Mesenchymal stem cell (in vitro differentiated cells and primary cell): ENCODE results near the gene ADAMTS17.
A peak's percentile ranks its signal among the peaks of the same experiment; 100 is the strongest.

Experiments used
- DNase-seq: peaks from one replicate; pipeline ENCODE4 v3.0.0-alpha.2; 2013
- H2AFZ ChIP-seq: one replicate; pipeline ENCODE4 v1.6.1; 2013; ENCODE audit warnings: low read depth, mild to moderate bottlenecking, control low read depth, inconsistent platforms, low read length, moderate library complexity
- H2AK5ac ChIP-seq: 2 replicates; pipeline ENCODE4 v1.6.1; 2013; ENCODE audit warnings: low read length, moderate library complexity, mild to moderate bottlenecking, inconsistent platforms; ENCODE audit not compliant: severe bottlenecking
- H2BK120ac ChIP-seq: one replicate; pipeline ENCODE4 v1.6.1; 2013; ENCODE audit warnings: low read depth, mild to moderate bottlenecking, inconsistent platforms, low read length, moderate library complexity
- H2BK12ac ChIP-seq, 2 experiments: one replicate each; pipeline ENCODE4 v1.6.1; 2013; ENCODE audit warnings: inconsistent platforms in 2 of 2, low read length in 2 of 2, mild to moderate bottlenecking in 2 of 2, moderate library complexity in 2 of 2, control low read depth in 1 of 2
- H2BK15ac ChIP-seq: one replicate; pipeline ENCODE4 v1.6.1; 2013; ENCODE audit warnings: mild to moderate bottlenecking, low read depth, inconsistent platforms; ENCODE audit not compliant: poor library complexity, severe bottlenecking
- H2BK5ac ChIP-seq: 2 replicates; pipeline ENCODE4 v1.6.1; 2013; ENCODE audit warnings: low read depth, mild to moderate bottlenecking, low read length, control low read depth, inconsistent platforms; ENCODE audit not compliant: poor library complexity, severe bottlenecking
- H3K14ac ChIP-seq, 2 experiments: one replicate each; pipeline ENCODE4 v1.6.1; 2013; ENCODE audit warnings: inconsistent platforms in 2 of 2, low read length in 2 of 2, control low read depth in 1 of 2, mild to moderate bottlenecking in 1 of 2, moderate library complexity in 1 of 2
- H3K18ac ChIP-seq, 2 experiments: one replicate each; pipeline ENCODE4 v1.6.1; 2013; ENCODE audit warnings: inconsistent platforms in 2 of 2, low read length in 2 of 2, control low read depth in 1 of 2, low read depth in 1 of 2, mild to moderate bottlenecking in 1 of 2
- H3K23ac ChIP-seq, 2 experiments: one replicate each; pipeline ENCODE4 v1.6.1; 2013; ENCODE audit warnings: inconsistent platforms in 2 of 2, low read length in 2 of 2, mild to moderate bottlenecking in 2 of 2, moderate library complexity in 2 of 2, control low read depth in 1 of 2
- H3K27ac ChIP-seq: 2 replicates; pipeline ENCODE4 v1.5.1; 2013; ENCODE audit warnings: mild to moderate bottlenecking, moderate library complexity, low read length, control low read depth, inconsistent platforms; ENCODE audit not compliant: poor library complexity, severe bottlenecking
- H3K27me3 ChIP-seq, 2 experiments: 2 replicates each; pipeline versions ENCODE4 v1.6.1 to v1.7.0; 2013; ENCODE audit warnings: low read length in 2 of 2, mild to moderate bottlenecking in 2 of 2, moderate library complexity in 2 of 2, control low read depth in 1 of 2, inconsistent platforms in 1 of 2; ENCODE audit not compliant: control insufficient read depth in 1 of 2, insufficient read depth in 1 of 2
- H3K36me3 ChIP-seq, 2 experiments: 2 replicates each; pipeline versions ENCODE4 v1.6.1 to v1.7.0; 2013; ENCODE audit warnings: low read length in 2 of 2, control low read depth in 1 of 2, inconsistent platforms in 1 of 2, low read depth in 1 of 2, mild to moderate bottlenecking in 1 of 2; ENCODE audit not compliant: insufficient read depth in 2 of 2, control insufficient read depth in 1 of 2
- H3K4ac ChIP-seq, 2 experiments: one replicate each; pipeline ENCODE4 v1.6.1; 2013; ENCODE audit warnings: inconsistent platforms in 2 of 2, low read length in 2 of 2, mild to moderate bottlenecking in 2 of 2, moderate library complexity in 2 of 2, control low read depth in 1 of 2, low read depth in 1 of 2
- H3K4me1 ChIP-seq: 2 replicates; pipeline ENCODE4 v1.6.1; 2013; ENCODE audit warnings: low read depth, low read length, control low read depth; ENCODE audit not compliant: control insufficient read depth, insufficient read depth
- H3K4me2 ChIP-seq: 2 replicates; pipeline ENCODE4 v1.6.1; 2013; ENCODE audit warnings: low read length, mild to moderate bottlenecking, inconsistent platforms; ENCODE audit not compliant: poor library complexity, severe bottlenecking
- H3K4me3 ChIP-seq, 2 experiments: 2 replicates each; pipeline versions ENCODE4 v1.5.1 to v1.7.0; 2013; ENCODE audit warnings: low read length in 2 of 2, mild to moderate bottlenecking in 2 of 2, control low read depth in 1 of 2, low read depth in 1 of 2; ENCODE audit not compliant: insufficient read depth in 1 of 2
- H3K79me1 ChIP-seq: replicated peaks from 2 replicates; pipeline ENCODE4 v1.6.1; 2013; ENCODE audit warnings: mild to moderate bottlenecking, control low read depth, low read length, inconsistent platforms; ENCODE audit not compliant: poor library complexity, severe bottlenecking
- H3K9ac ChIP-seq: 2 replicates; pipeline ENCODE4 v1.7.0; 2013; ENCODE audit warnings: mild to moderate bottlenecking, low read length, moderate library complexity
- H3K9me3 ChIP-seq: 2 replicates; pipeline ENCODE4 v1.7.0; 2013; ENCODE audit warnings: mild to moderate bottlenecking, low read length; ENCODE audit not compliant: control insufficient read depth
- H4K8ac ChIP-seq: one replicate; pipeline ENCODE4 v1.6.1; 2013; ENCODE audit warnings: inconsistent platforms, mild to moderate bottlenecking, low read length, moderate library complexity
- H4K91ac ChIP-seq: one replicate; pipeline ENCODE4 v1.6.1; 2013; ENCODE audit warnings: mild to moderate bottlenecking, low read length, inconsistent platforms
- WGBS: methylation state at CpG from one replicate; pipeline ENCODE4 v1.1.7; 2013; ENCODE audit warnings: mixed read lengths; 5-methylcytosine and 5-hydroxymethylcytosine counted together

ADAMTS17 gene

GRCh38 chr15:100049483-100049882 lies 292.3 kb downstream of the ADAMTS17 start:
- no peaks in the 10 kb centered on the region for H3K9me3 ChIP-seq
- no peak overlapping the region for H2BK5ac ChIP-seq
- no peak overlapping the region for H4K8ac ChIP-seq
- H3K18ac ChIP-seq = no peak overlapping the region
- H2AFZ ChIP-seq = no peak overlapping the region
- H3K4me2 ChIP-seq = no peak overlapping the region
- no peaks in the 10 kb centered on the region for H3K79me1 ChIP-seq
- no peak overlapping the region for H3K4me3 ChIP-seq
- H2BK15ac ChIP-seq = no peak overlapping the region
- no peak overlapping the region for H3K23ac ChIP-seq
- peaks cover 13 to 18% of the 10 kb centered on the region in 2 experiments for H3K27me3 ChIP-seq
- H3K14ac ChIP-seq = no peak overlapping the region
- no peak overlapping the region for H2BK12ac ChIP-seq
- no peak overlapping the region for H3K9ac ChIP-seq
- no peak overlapping the region for H2BK120ac ChIP-seq
- no peaks in the 10 kb centered on the region for H3K4me1 ChIP-seq
- H3K27ac ChIP-seq = no peak overlapping the region
- H3K36me3 ChIP-seq = no peaks in the 10 kb centered on the region
- no peak overlapping the region for H2AK5ac ChIP-seq
- 86% methylated on average over 2 of the region's 2 CpGs for WGBS
- H3K4ac ChIP-seq = no peak overlapping the region
- no peak for DNase-seq
- H4K91ac ChIP-seq = no peak overlapping the region

GRCh38 chr15:100048736-100049135 lies 293.0 kb downstream of the ADAMTS17 start:
- no peak overlapping the region for H2BK12ac ChIP-seq
- no peak for DNase-seq
- no peak overlapping the region for H3K9ac ChIP-seq
- H3K4ac ChIP-seq = no peak overlapping the region
- WGBS = 90% methylated on average over 11 of the region's 11 CpGs
- H4K91ac ChIP-seq = no peak overlapping the region
- H3K18ac ChIP-seq = no peak overlapping the region
- no peaks in the 10 kb centered on the region for H3K36me3 ChIP-seq
- H3K14ac ChIP-seq = no peak overlapping the region
- no peaks in the 10 kb centered on the region for H3K79me1 ChIP-seq
- no peak overlapping the region for H3K27ac ChIP-seq
- no peak overlapping the region for H2BK15ac ChIP-seq
- no peak overlapping the region for H3K4me3 ChIP-seq
- no peak overlapping the region for H2BK120ac ChIP-seq
- no peak overlapping the region for H2AFZ ChIP-seq
- no peak overlapping the region for H2AK5ac ChIP-seq
- H3K27me3 ChIP-seq = peaks cover 5 to 10% of the 10 kb centered on the region in 2 experiments
- H4K8ac ChIP-seq = no peak overlapping the region
- H3K9me3 ChIP-seq = no peaks in the 10 kb centered on the region
- no peak overlapping the region for H3K4me2 ChIP-seq
- no peak overlapping the region for H3K23ac ChIP-seq
- H2BK5ac ChIP-seq = no peak overlapping the region
- peaks cover under 1% of the 10 kb centered on the region for H3K4me1 ChIP-seq

GRCh38 chr15:100043692-100044091 lies 298.1 kb downstream of the ADAMTS17 start:
- peak overlapping the region; percentile 57 for H3K4me2 ChIP-seq
- H3K23ac ChIP-seq = no peak overlapping the region
- H3K79me1 ChIP-seq = no peaks in the 10 kb centered on the region
- H2BK12ac ChIP-seq = no peak overlapping the region
- no peaks in the 10 kb centered on the region for H3K9me3 ChIP-seq
- no peak overlapping the region for H3K14ac ChIP-seq
- peaks cover 6% of the 10 kb centered on the region for H3K4me1 ChIP-seq
- H2AK5ac ChIP-seq = no peak overlapping the region
- H2AFZ ChIP-seq = no peak overlapping the region
- peak overlapping the region; percentile 86 for H3K27ac ChIP-seq
- WGBS = 50% methylated on average over 6 of the region's 6 CpGs
- H4K8ac ChIP-seq = no peak overlapping the region
- peak overlapping the region in 1 of 2 experiments; percentile 21 for H3K18ac ChIP-seq
- H3K36me3 ChIP-seq = no peaks in the 10 kb centered on the region
- no peak overlapping the region for H2BK5ac ChIP-seq
- H3K4me3 ChIP-seq = peak overlapping the region in 1 of 2 experiments; percentile 28
- no peak overlapping the region for H3K9ac ChIP-seq
- no peak overlapping the region for H4K91ac ChIP-seq
- H3K27me3 ChIP-seq = no peaks in the 10 kb centered on the region
- peak; percentile 71 for DNase-seq
- H2BK15ac ChIP-seq = no peak overlapping the region
- no peak overlapping the region for H3K4ac ChIP-seq
- H2BK120ac ChIP-seq = no peak overlapping the region

DNA sequence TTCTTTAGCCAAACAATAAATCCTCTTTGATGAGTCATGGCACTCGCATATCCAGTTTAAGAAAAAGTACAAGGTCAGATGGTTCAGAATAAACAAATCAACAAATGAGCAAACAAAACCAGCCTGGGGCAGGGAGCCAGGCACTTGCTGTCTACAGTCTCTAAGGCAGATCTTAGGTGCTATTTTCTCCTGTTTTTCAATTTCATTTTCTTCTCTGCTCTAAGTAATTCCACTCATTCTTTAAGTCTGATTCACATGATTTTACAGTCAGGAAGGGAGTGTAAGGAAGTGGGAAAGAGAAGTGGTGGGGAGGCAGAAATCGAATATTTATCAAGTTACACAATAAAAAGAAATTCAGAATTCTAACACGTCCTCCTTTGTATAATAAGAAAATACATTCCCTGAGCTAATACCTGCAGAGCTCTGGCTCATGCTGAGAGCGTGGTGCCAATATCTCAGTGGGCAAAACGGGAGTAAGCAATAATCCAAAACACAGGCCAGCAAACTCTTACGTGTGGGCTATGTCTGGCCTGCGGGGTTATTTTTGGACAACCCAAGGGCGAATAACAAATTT lies 298.6 kb downstream of the ADAMTS17 start:
- Histone ChIP-seq H2BK12ac (peak overlapping the region in 1 of 2 experiments; percentile 21), H3K79me1 (no peaks in the 10 kb centered on the region), H2AK5ac (no peak overlapping the region), H2BK120ac (no peak overlapping the region), H3K4me1 (peaks cover 6% of the 10 kb centered on the region), H3K4me2 (peak overlapping the region; percentile 63), H2BK15ac (no peak overlapping the region), H2BK5ac (no peak overlapping the region), H3K27me3 (no peaks in the 10 kb centered on the region), H2AFZ (no peak overlapping the region), H3K4me3 (peak overlapping the region in 1 of 2 experiments; percentile 28), H3K23ac (no peak overlapping the region), H4K8ac (no peak overlapping the region), H3K27ac (peak overlapping the region; percentile 86), H3K18ac (peak overlapping the region; percentile 28 to 92), H3K9me3 (no peaks in the 10 kb centered on the region), H3K14ac (no peak overlapping the region), H3K9ac (no peak overlapping the region), H3K4ac (no peak overlapping the region), H3K36me3 (no peaks in the 10 kb centered on the region), H4K91ac (no peak overlapping the region)
- WGBS = 33% methylated on average over 5 of the region's 8 CpGs
- DNase-seq = peak; percentile 73
